T-cell (primary cell): Measurements from ENCODE around the gene B4GALT2. TPM values are rescaled to one million over a fixed set of nuclear protein-coding genes. Genes with fewer than 3 reads are reported as not detected.

Source experiments
- ATAC-seq, 4 experiments: fragments of 200-7000 bp in 3 of 4; fragments of 150-1000 bp in 1 of 4; cut with Tn5 transposase; replicated peaks in 1 of 4; 1 replicate in 3 of 4; 2 replicates in 1 of 4; pipeline ENCODE4 v1.10.0; 2021; ENCODE audit warnings: moderate library complexity in 3 of 4, mild to moderate bottlenecking in 2 of 4, moderate number of reproducible peaks in 1 of 4
- CTCF ChIA-PET, 2 donors: fragments of 300-600 bp; sonication (Branson Sonifier 250); formaldehyde crosslinking; loops; one replicate each; lab custom pipeline; 2022; ENCODE audit warnings: antibody characterized with exemption in 2 of 2; lab: Charles Lee
- POLR2A ChIA-PET, 2 donors: fragments of 300-600 bp; sonication (Branson Sonifier 250); formaldehyde crosslinking; loops; one replicate each; lab custom pipeline; 2022; ENCODE audit warnings: antibody characterized with exemption in 2 of 2; lab: Charles Lee
- DNase-seq, 35 experiments: peaks; one replicate each; pipeline versions ENCODE4 v3.0.0 to v3.0.0-alpha.2; 2013 to 2023
- H3K27ac ChIP-seq: one replicate; pipeline ENCODE4 v1.5.1; 2013; ENCODE audit warnings: low read length
- H3K27me3 ChIP-seq, 2 experiments: replicated peaks in 1 of 2; 1 replicate in 1 of 2; 2 replicates in 1 of 2; pipeline versions ENCODE4 v1.6.1 to v1.7.0; 2013; ENCODE audit warnings: low read length in 1 of 2, mixed read lengths in 1 of 2; ENCODE audit not compliant: control insufficient read depth in 2 of 2, insufficient read depth in 2 of 2; ENCODE audit errors: extremely low read depth in 1 of 2
- H3K36me3 ChIP-seq, 2 donors: 1 replicate in 1 of 2; 2 replicates in 1 of 2; pipeline versions ENCODE4 v1.6.1 to v1.7.0; 2013; ENCODE audit warnings: low read length in 1 of 2; ENCODE audit not compliant: control insufficient read depth in 2 of 2, insufficient read depth in 1 of 2; ENCODE audit errors: extremely low read depth in 1 of 2
- H3K4me1 ChIP-seq, 2 experiments: 1 replicate in 1 of 2; 2 replicates in 1 of 2; pipeline versions ENCODE4 v1.6.1 to v1.7.0; 2013; ENCODE audit warnings: low read length in 2 of 2, mixed read lengths in 1 of 2; ENCODE audit not compliant: insufficient read depth in 2 of 2, control insufficient read depth in 1 of 2; ENCODE audit errors: extremely low read depth in 1 of 2
- H3K4me3 ChIP-seq, 2 donors: 1 replicate in 1 of 2; 2 replicates in 1 of 2; pipeline versions ENCODE4 v1.5.1 to v1.7.0; 2013; ENCODE audit warnings: mild to moderate bottlenecking in 2 of 2, low read length in 1 of 2, moderate library complexity in 1 of 2; ENCODE audit not compliant: control insufficient read depth in 1 of 2; ENCODE audit errors: extremely low read depth in 1 of 2
- H3K9me3 ChIP-seq: 2 replicates; pipeline ENCODE4 v1.7.0; 2013
- H3K27ac Mint-ChIP-seq, 2 donors: one replicate each; pipeline ENCODE4 v1.8.0; 2020 to 2021; ENCODE audit warnings: mild to moderate bottlenecking in 2 of 2, mixed read lengths in 2 of 2
- H3K27me3 Mint-ChIP-seq, 2 donors: one replicate each; pipeline ENCODE4 v1.8.0; 2021 to 2022; ENCODE audit warnings: mixed read lengths in 2 of 2
- H3K36me3 Mint-ChIP-seq: one replicate; pipeline ENCODE4 v1.8.0; 2021; ENCODE audit warnings: mixed read lengths
- H3K4me1 Mint-ChIP-seq, 3 donors: one replicate each; pipeline ENCODE4 v1.8.0; 2020 to 2022; ENCODE audit warnings: mixed read lengths in 3 of 3, mild to moderate bottlenecking in 1 of 3
- H3K4me3 Mint-ChIP-seq, 3 donors: one replicate each; pipeline ENCODE4 v1.8.0; 2020 to 2022; ENCODE audit warnings: mild to moderate bottlenecking in 3 of 3, mixed read lengths in 3 of 3, moderate library complexity in 3 of 3
- H3K9me3 Mint-ChIP-seq, 3 donors: one replicate each; pipeline ENCODE4 v1.8.0; 2020 to 2022; ENCODE audit warnings: mixed read lengths in 3 of 3
- WGBS: methylation state at CpG from one replicate; pipeline ENCODE4 v1.1.5; 2013; ENCODE audit warnings: missing lambda C conversion rate; ENCODE audit not compliant: insufficient coverage; 5-methylcytosine and 5-hydroxymethylcytosine counted together
- total RNA-seq, 35 experiments: library from RNA in 6 of 35; stranded (reverse) in 6 of 35; fragments of 120-200 nt in 1 of 35; gene quantifications; one replicate each; pipeline versions ENCODE4 v1.2.1 to v1.2.4 and lab custom pipeline; 2013 to 2026

Gene B4GALT2
- total RNA-seq, 5 donors from 2014 or later (not counting 1 experiment from before 2014, with no cell fraction given) = 1.2 to 5.3 (median 3.1) TPM

DNA sequence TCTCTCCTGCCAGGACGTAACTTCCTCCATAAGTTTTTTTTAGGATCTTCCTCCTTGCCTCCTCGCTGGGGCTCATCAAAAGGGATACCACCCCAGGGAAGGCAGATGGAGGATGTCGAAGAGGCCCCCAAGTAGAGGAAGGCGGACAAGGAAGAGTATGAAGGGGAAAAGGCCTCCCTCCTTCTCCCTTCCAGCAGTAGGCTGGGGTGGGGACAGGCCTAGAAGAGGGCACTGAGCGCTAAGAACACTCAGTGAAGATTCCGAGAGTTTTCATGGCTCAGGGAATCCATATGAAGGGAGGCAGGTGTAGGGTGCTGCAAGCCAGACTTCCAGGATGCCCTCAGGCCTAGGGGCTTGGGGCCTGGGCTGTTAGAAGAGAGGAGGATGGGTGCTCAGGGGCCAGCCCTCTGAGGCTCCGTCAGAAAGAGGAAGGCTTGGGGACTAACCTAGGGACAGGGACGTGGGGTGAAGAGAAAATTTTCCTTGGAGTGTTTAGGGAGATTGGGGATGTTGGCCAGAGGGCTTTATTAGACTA is 54.1 kb downstream of the B4GALT2 start:
- CTCF ChIA-PET = interaction anchor here in 1 of 2 donors (3.4 kb wide), 1 partner anchor 27 kb away, joined by 11 read pairs; no protein-coding TSS in a partner anchor
- POLR2A ChIA-PET = no interaction called here
- no peak overlapping the region for H3K27ac Mint-ChIP-seq
- peaks cover 4 to 21% of the 10 kb centered on the region in 2 experiments for H3K4me1 ChIP-seq
- no peaks in the 10 kb centered on the region for H3K9me3 Mint-ChIP-seq
- H3K27me3 Mint-ChIP-seq = no peaks in the 10 kb centered on the region
- no peak overlapping the region for H3K27ac ChIP-seq
- H3K9me3 ChIP-seq = no peaks in the 10 kb centered on the region
- H3K4me3 ChIP-seq = no peak overlapping the region
- no peaks in the 10 kb centered on the region for H3K27me3 ChIP-seq
- ATAC-seq = no peak
- no peak for DNase-seq
- H3K36me3 ChIP-seq = no peaks in the 10 kb centered on the region
- H3K4me1 Mint-ChIP-seq = peaks cover 18 to 28% (median 27%) of the 10 kb centered on the region in 3 donors
- H3K4me3 Mint-ChIP-seq = no peak overlapping the region
- 70% methylated on average over 2 of the region's 8 CpGs for WGBS
- H3K36me3 Mint-ChIP-seq = no peaks in the 10 kb centered on the region

DNA sequence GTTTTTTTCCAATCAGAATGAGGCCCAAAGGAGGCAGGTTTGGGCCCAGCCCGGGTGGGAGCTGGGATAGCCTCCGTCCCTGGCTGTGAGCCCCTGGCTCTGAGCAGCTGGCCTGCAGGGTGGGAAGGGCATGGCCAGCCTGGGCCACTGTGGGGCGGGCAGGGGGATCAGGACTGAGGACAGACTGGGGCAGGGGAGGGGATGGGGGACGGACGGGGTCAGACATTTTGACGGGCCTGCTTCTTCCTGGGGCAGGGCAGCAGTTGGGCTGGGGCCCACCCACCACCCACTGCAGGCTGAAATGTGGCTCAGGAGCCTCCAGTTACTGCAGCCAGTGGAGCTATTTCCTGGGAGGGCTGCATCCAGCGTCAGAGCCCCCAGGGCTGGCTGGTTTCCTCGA is 54.7 kb downstream of the B4GALT2 start:
- Histone ChIP-seq H3K9me3 (no peaks in the 10 kb centered on the region), H3K4me1 (peaks cover 4 to 21% of the 10 kb centered on the region in 2 experiments), H3K27me3 (no peaks in the 10 kb centered on the region), H3K27ac (no peak overlapping the region), H3K36me3 (no peaks in the 10 kb centered on the region), H3K4me3 (no peak overlapping the region)
- Mint-ChIP-seq H3K9me3 (no peaks in the 10 kb centered on the region), H3K27me3 (no peaks in the 10 kb centered on the region), H3K27ac (peak overlapping the region in 1 of 2 donors; percentile 22), H3K4me1 (peaks cover 13 to 25% (median 23%) of the 10 kb centered on the region in 3 donors), H3K36me3 (no peaks in the 10 kb centered on the region), H3K4me3 (no peak overlapping the region)
- CTCF ChIA-PET = interaction anchor here (0.5 to 3.4 kb wide), 2 partner anchors 28 to 42 kb away, joined by 4 to 11 read pairs; no protein-coding TSS in a partner anchor
- 77% methylated on average over 5 of the region's 8 CpGs for WGBS
- DNase-seq (no peak), ATAC-seq (no peak)
- POLR2A ChIA-PET = no interaction called here

DNA sequence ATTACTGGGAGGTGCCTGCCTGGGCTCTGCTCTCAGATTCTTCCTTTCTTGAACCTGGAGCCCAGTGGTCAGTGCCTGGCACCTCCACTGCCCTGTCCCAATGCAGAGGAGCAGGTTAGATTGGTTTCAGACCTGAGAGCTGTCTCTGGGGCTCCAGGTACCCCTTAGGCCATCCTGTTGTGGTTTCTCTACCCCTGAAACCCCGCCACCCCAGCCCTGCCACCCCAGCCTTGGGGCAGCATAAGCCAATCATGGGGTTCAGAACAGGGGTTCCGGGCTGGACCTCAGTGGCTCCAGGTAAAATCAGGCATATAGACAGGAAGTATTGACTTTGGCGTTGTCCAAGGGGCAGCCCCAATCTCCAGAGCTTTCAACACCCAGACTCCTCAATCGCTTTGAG is 55.4 kb downstream of the B4GALT2 start:
- DNase-seq (no peak), ATAC-seq (no peak)
- no peak overlapping the region for H3K4me3 ChIP-seq
- H3K4me1 ChIP-seq = peaks cover 0 to 16% of the 10 kb centered on the region in 2 experiments
- H3K27me3 ChIP-seq = no peaks in the 10 kb centered on the region
- H3K4me1 Mint-ChIP-seq = peaks cover 6 to 18% (median 16%) of the 10 kb centered on the region in 3 donors
- no peak overlapping the region for H3K4me3 Mint-ChIP-seq
- ChIA-PET POLR2A (interaction anchor here in 1 of 2 donors (0.5 kb wide), 1 partner anchor 9 kb away, joined by 3 read pairs; no protein-coding TSS in a partner anchor), CTCF (interaction anchor here (0.9 to 3.4 kb wide), 2 partner anchors 29 to 505 kb away, joined by 3 to 11 read pairs; no protein-coding TSS in a partner anchor)
- H3K27me3 Mint-ChIP-seq = no peaks in the 10 kb centered on the region
- no peaks in the 10 kb centered on the region for H3K9me3 Mint-ChIP-seq
- no peaks in the 10 kb centered on the region for H3K36me3 Mint-ChIP-seq
- 90% methylated on average over 4 of the region's 4 CpGs for WGBS
- H3K27ac Mint-ChIP-seq = no peak overlapping the region
- H3K9me3 ChIP-seq = no peaks in the 10 kb centered on the region
- H3K27ac ChIP-seq = no peak overlapping the region
- no peaks in the 10 kb centered on the region for H3K36me3 ChIP-seq

DNA sequence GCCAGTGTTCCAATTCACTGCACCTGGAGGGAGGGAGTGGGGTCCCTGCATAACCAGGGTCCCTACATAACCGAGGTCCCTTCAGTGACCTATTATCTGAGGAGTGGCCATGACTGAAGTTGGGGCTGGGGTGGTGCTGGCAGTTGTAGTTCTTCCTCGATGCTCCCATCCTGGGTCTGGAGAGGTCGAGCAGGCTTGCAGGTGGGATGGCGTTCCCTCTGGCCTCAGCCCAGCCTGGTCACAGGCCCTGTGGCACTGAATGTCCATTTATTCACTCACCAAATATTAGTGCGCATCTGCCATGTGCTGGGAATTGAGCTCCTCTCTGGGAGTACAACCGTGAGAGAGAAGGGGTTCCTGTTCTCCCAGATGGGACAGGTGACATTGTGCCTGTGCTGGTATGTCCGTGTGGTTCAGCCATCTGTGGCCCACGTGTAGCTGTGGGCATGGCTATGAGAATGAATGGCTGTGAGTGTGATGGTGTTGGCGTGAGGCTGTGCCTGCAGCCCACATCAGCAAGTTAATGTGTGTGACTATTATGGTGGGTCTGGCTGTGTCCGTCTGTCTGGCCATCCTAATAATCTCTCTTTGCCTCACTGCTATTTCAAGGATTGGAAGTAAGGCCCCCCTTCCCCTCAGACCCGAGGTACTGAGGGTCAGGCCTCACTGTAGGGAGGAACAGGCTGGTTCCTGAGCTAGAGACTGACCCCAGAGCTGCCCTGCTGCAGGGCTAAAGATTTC is 56.1 kb downstream of the B4GALT2 start:
- no peaks in the 10 kb centered on the region for H3K9me3 Mint-ChIP-seq
- peaks cover 0 to 14% (median 11%) of the 10 kb centered on the region in 3 donors for H3K4me1 Mint-ChIP-seq
- DNase-seq = no peak
- Histone ChIP-seq H3K36me3 (no peaks in the 10 kb centered on the region), H3K9me3 (no peaks in the 10 kb centered on the region), H3K27ac (no peak overlapping the region), H3K4me3 (no peak overlapping the region), H3K27me3 (no peaks in the 10 kb centered on the region), H3K4me1 (peaks cover 0 to 12% of the 10 kb centered on the region in 2 experiments)
- H3K4me3 Mint-ChIP-seq = no peak overlapping the region
- CTCF ChIA-PET = interaction anchor here (0.9 to 3.4 kb wide), 5 partner anchors 29 to 506 kb away, joined by 3 to 17 read pairs (median 9); no protein-coding TSS in a partner anchor
- no peak overlapping the region for H3K27ac Mint-ChIP-seq
- no peaks in the 10 kb centered on the region for H3K27me3 Mint-ChIP-seq
- WGBS = 75% methylated on average over 5 of the region's 11 CpGs
- POLR2A ChIA-PET = interaction anchor here in 1 of 2 donors (0.5 kb wide), 1 partner anchor 10 kb away, joined by 3 read pairs; no protein-coding TSS in a partner anchor
- no peaks in the 10 kb centered on the region for H3K36me3 Mint-ChIP-seq
- ATAC-seq = no peak

DNA sequence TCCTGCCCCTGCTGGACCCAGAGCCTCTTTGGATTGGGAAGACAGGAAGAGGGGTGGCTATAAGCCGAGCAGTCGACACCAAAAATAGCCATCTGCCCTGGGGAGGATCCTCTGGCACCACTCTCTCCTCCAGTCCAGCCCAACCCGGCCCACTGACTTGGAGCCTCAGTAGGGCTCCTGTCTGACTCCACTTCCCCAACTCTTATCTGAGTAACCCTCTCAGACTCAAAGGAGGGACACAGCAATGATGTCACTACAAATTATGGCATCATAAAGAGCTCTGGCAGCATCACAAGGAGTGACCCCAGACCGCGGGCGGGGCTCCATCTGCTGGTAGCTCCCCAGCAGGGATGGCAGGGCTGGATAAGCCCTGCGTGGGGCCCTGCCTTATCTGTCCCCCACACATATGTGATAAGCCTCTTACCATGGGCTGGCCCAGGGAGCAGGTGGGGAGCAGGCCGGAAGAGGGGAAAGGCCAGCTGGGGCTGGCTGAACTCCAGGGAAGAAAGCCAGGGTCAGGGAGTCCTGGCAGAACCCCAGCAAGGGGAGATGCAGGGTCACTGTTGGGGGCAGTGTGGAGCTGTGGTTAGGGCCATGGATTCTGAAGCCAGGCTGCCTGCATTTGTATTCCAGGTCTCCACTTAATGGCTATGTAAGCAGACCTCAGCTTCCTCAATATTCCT is 56.9 kb downstream of the B4GALT2 start:
- Histone ChIP-seq H3K27ac (no peak overlapping the region), H3K9me3 (no peaks in the 10 kb centered on the region), H3K27me3 (no peaks in the 10 kb centered on the region), H3K4me1 (peaks cover 0 to 9% of the 10 kb centered on the region in 2 experiments), H3K4me3 (no peak overlapping the region), H3K36me3 (no peaks in the 10 kb centered on the region)
- ChIA-PET POLR2A (no interaction called here), CTCF (interaction anchor here (0.6 to 2.5 kb wide), 8 partner anchors 10 to 1236 kb away, joined by 3 to 17 read pairs (median 4); no protein-coding TSS in a partner anchor)
- no peaks in the 10 kb centered on the region for H3K27me3 Mint-ChIP-seq
- ATAC-seq = no peak
- H3K9me3 Mint-ChIP-seq = no peaks in the 10 kb centered on the region
- no peak for DNase-seq
- 79% methylated on average over 6 of the region's 8 CpGs for WGBS
- peaks cover 0 to 14% (median 11%) of the 10 kb centered on the region in 3 donors for H3K4me1 Mint-ChIP-seq
- H3K4me3 Mint-ChIP-seq = no peak overlapping the region
- H3K36me3 Mint-ChIP-seq = no peaks in the 10 kb centered on the region
- H3K27ac Mint-ChIP-seq = no peak overlapping the region
